Measurements from ENCODE around the gene PPME1. TPM values are rescaled to one million over a fixed set of nuclear protein-coding genes. Genes with fewer than 3 reads are reported as not detected.

PPME1 gene
- polyA plus RNA-seq, 3 donors = 5.2 to 12.2 (median 8.9) TPM

DNA sequence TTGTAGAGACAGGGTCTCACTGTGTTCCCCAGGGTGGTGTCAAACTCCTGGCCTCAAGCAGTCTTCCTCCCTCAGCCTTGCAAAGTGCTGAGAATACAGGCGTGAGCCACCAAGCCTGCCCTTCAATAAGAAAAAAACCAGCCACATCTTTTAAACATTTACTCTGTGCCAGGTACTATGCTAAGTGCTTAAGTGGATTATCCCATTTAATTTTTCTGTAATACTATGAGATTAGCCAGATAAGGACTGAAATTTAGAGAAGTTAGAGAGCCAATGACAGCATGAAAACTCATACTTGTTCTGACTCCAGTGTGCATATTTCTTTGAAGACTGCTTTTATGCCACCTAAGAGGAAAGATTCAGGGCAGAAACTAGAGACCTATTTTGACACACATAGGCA, 35.7 kb downstream of the PPME1 start:
- WGBS (ENCODE audit: insufficient coverage) = no CpG with 5 or more reads among the region's 1 CpG
- Mint-ChIP-seq H3K9me3 (peaks cover 0 to 2% (median 0%) of the 10 kb centered on the region in 7 donors), H3K27ac (no peak overlapping the region), H3K4me3 (no peak overlapping the region), H3K4me1 (no peaks in the 10 kb centered on the region), H3K27me3 (ENCODE audit: low read depth in 3 of 3) (peaks cover 0 to 2% (median 0%) of the 10 kb centered on the region in 3 donors), H3K36me3 (peaks cover 43 to 47% of the 10 kb centered on the region in 2 donors)
- DNase-seq = no peak
- H3K36me3 ChIP-seq (replicated peaks in 1 of 2; ENCODE audit: control insufficient read depth in 1 of 2, insufficient read depth in 2 of 2, low read length in 2 of 2) = peaks cover 13 to 57% of the 10 kb centered on the region in 2 donors
- TF ChIP-seq, protein P1, sequence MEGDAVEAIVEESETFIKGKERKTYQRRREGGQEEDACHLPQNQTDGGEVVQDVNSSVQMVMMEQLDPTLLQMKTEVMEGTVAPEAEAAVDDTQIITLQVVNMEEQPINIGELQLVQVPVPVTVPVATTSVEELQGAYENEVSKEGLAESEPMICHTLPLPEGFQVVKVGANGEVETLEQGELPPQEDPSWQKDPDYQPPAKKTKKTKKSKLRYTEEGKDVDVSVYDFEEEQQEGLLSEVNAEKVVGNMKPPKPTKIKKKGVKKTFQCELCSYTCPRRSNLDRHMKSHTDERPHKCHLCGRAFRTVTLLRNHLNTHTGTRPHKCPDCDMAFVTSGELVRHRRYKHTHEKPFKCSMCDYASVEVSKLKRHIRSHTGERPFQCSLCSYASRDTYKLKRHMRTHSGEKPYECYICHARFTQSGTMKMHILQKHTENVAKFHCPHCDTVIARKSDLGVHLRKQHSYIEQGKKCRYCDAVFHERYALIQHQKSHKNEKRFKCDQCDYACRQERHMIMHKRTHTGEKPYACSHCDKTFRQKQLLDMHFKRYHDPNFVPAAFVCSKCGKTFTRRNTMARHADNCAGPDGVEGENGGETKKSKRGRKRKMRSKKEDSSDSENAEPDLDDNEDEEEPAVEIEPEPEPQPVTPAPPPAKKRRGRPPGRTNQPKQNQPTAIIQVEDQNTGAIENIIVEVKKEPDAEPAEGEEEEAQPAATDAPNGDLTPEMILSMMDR (IDR thresholded peaks at IDR 0.05) = no peak
- no peak overlapping the region for H3K9ac ChIP-seq (ENCODE audit: insufficient read depth, low read length, poor library complexity, severe bottlenecking)
- no peaks in the 10 kb centered on the region for H3K9me3 ChIP-seq (replicated peaks in 1 of 2; ENCODE audit: control insufficient read depth in 1 of 2, insufficient read depth in 1 of 2, low read length in 2 of 2)
- intact Hi-C loops (cut with micrococcal nuclease) = no loop called here
- H3K4me3 ChIP-seq (replicated peaks in 1 of 3; ENCODE audit: low read depth in 2 of 3, low read length in 3 of 3) = no peak overlapping the region
- H2AFZ ChIP-seq (ENCODE audit: insufficient read depth, low read depth, low read length, poor library complexity, severe bottlenecking) = no peak overlapping the region
- H3K4me1 ChIP-seq (ENCODE audit: control insufficient read depth in 1 of 2, insufficient read depth in 2 of 2, low read length in 2 of 2) = no peaks in the 10 kb centered on the region
- H4K20me1 ChIP-seq (ENCODE audit: insufficient read depth, low read length) = no peaks in the 10 kb centered on the region
- no peaks in the 10 kb centered on the region for H3K79me2 ChIP-seq (ENCODE audit: insufficient read depth, low read length)
- no peaks in the 10 kb centered on the region for H3K27me3 ChIP-seq (ENCODE audit: control insufficient read depth in 2 of 2, insufficient read depth in 2 of 2, low read length in 2 of 2)
- no peak overlapping the region for H3K4me2 ChIP-seq (replicated peaks; ENCODE audit: extremely low read depth, low read length, poor library complexity, severe bottlenecking)
- no peak overlapping the region for H3K27ac ChIP-seq (ENCODE audit: low read depth in 1 of 2, low read length in 2 of 2)

GRCh38 chr11:74208507-74208906, 37.4 kb downstream of the PPME1 start:
- no peak overlapping the region for H2AFZ ChIP-seq (ENCODE audit: insufficient read depth, low read depth, low read length, poor library complexity, severe bottlenecking)
- Mint-ChIP-seq H3K36me3 (peaks cover 59 to 61% of the 10 kb centered on the region in 2 donors), H3K27me3 (ENCODE audit: low read depth in 3 of 3) (no peaks in the 10 kb centered on the region), H3K27ac (no peak overlapping the region), H3K4me1 (no peaks in the 10 kb centered on the region), H3K9me3 (peaks cover 3 to 12% (median 5%) of the 10 kb centered on the region in 7 donors), H3K4me3 (no peak overlapping the region)
- peaks cover 5 to 12% of the 10 kb centered on the region in 2 donors for H3K9me3 ChIP-seq (replicated peaks in 1 of 2; ENCODE audit: control insufficient read depth in 1 of 2, insufficient read depth in 1 of 2, low read length in 2 of 2)
- no peak overlapping the region for H3K4me2 ChIP-seq (replicated peaks; ENCODE audit: extremely low read depth, low read length, poor library complexity, severe bottlenecking)
- no peak overlapping the region for H3K9ac ChIP-seq (ENCODE audit: insufficient read depth, low read length, poor library complexity, severe bottlenecking)
- H3K27me3 ChIP-seq (ENCODE audit: control insufficient read depth in 2 of 2, insufficient read depth in 2 of 2, low read length in 2 of 2) = no peaks in the 10 kb centered on the region
- DNase-seq = no peak
- no peaks in the 10 kb centered on the region for H3K79me2 ChIP-seq (ENCODE audit: insufficient read depth, low read length)
- H4K20me1 ChIP-seq (ENCODE audit: insufficient read depth, low read length) = no peaks in the 10 kb centered on the region
- TF ChIP-seq, protein P1 (IDR thresholded peaks at IDR 0.05) = no peak
- no peaks in the 10 kb centered on the region for H3K4me1 ChIP-seq (ENCODE audit: control insufficient read depth in 1 of 2, insufficient read depth in 2 of 2, low read length in 2 of 2)
- intact Hi-C loops (cut with micrococcal nuclease) = no loop called here
- H3K36me3 ChIP-seq (replicated peaks in 1 of 2; ENCODE audit: control insufficient read depth in 1 of 2, insufficient read depth in 2 of 2, low read length in 2 of 2) = peaks cover 17 to 75% of the 10 kb centered on the region in 2 donors
- H3K4me3 ChIP-seq (replicated peaks in 1 of 3; ENCODE audit: low read depth in 2 of 3, low read length in 3 of 3) = no peak overlapping the region
- no peak overlapping the region for H3K27ac ChIP-seq (ENCODE audit: low read depth in 1 of 2, low read length in 2 of 2)

Measured in CD14-positive monocyte (primary cell).